WTC11 (cell line): Measurements from ENCODE around the gene SDE2.

Experiments
- NR3C1 ChIP-seq: sonication (generic); formaldehyde crosslinking; conservative IDR thresholded peaks from 2 replicates; pipeline ENCODE4 v1.8.1; 2023; ENCODE audit warnings: low read depth, mild to moderate bottlenecking, missing genetic modification reagents
- USF1 ChIP-seq: sonication (generic); formaldehyde crosslinking; IDR thresholded peaks from 2 replicates; pipeline ENCODE4 v1.8.0; 2022; ENCODE audit warnings: mild to moderate bottlenecking, missing genetic modification reagents
- ZNF138 ChIP-seq: sonication (generic); formaldehyde crosslinking; conservative IDR thresholded peaks from 2 replicates; pipeline ENCODE4 v1.8.1; 2022; ENCODE audit warnings: mild to moderate bottlenecking, moderate library complexity, missing genetic modification reagents

DNA sequence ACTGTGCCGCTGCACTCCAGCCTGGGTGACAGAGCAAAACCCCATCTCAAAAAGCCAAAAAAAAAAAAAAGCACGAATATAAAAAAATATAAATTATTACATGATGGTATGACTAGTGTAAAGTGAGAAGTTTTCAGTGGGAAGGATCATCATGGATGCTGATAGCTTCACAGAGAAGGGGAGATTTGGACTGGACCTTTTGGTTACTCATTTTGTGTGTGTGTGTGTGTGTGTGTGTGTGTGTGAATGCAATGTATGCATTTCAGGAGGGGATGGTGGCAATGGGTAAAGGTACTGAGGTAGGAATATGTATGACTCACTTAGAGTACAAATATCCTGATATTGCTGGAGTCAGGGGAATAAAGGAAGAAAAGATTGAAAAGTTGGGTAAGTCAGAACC, 22.7 kb upstream of the SDE2 start:
- TF ChIP-seq NR3C1 (no peak), ZNF138 (no peak), USF1 (CRISPR knock-in tag) (no peak)
